Measurements from ENCODE around the gene NRXN3. TPM values are rescaled to one million over a fixed set of nuclear protein-coding genes. Genes with fewer than 3 reads are reported as not detected.

The NRXN3 gene
- polyA plus RNA-seq, 1 donor from 2014 or later, result not detected

DNA sequence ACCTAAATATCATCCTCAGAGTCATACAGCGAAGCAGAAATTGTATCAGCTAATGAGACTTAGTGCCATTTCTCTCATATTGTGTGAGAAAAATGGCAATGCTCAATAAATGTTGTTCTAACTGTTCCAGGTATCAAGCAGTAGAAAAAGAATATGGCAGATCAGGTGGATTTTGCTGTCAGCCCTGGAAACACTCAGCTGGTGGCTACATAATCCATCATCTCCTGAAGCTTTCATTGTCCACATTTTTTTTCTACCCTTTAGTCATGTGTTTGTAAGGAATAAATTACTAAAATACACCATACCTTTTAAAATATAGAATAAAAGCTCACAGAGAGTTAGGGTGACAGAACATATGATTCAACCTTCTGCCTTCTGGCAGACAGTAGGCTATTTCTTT, 1200.8 kb downstream of the NRXN3 start:
- Mint-ChIP-seq H3K36me3 (no peaks in the 10 kb centered on the region), H3K27me3 (no peaks in the 10 kb centered on the region), H3K4me3 (no peak overlapping the region), H3K4me1 (peaks cover 0 to 3% (median 0%) of the 10 kb centered on the region in 3 donors), H3K27ac (no peak overlapping the region), H3K9me3 (peaks cover 1 to 9% (median 3%) of the 10 kb centered on the region in 3 donors)

DNA sequence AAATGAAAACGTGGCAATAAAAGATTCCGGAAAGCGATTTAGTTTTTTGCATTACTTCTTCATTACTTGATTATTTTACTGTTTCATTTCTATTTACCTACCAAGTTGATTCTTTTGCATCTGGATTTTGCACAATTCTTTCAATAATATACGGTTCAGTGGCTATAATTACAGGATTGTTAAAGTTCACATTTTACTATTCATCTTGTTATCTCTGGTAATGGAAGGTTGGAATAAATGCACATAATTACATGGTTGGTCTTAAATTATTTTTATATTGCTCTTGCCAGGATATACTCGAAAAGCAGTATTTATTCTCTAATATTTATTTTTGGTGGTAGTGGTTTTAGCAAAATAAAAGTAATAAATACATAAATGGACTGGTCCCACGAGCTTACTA, 1203.3 kb downstream of the NRXN3 start:
- Mint-ChIP-seq H3K9me3 (peaks cover 0 to 9% (median 8%) of the 10 kb centered on the region in 3 donors), H3K4me1 (no peaks in the 10 kb centered on the region), H3K4me3 (no peak overlapping the region), H3K27me3 (no peaks in the 10 kb centered on the region), H3K36me3 (no peaks in the 10 kb centered on the region), H3K27ac (no peak overlapping the region)

DNA sequence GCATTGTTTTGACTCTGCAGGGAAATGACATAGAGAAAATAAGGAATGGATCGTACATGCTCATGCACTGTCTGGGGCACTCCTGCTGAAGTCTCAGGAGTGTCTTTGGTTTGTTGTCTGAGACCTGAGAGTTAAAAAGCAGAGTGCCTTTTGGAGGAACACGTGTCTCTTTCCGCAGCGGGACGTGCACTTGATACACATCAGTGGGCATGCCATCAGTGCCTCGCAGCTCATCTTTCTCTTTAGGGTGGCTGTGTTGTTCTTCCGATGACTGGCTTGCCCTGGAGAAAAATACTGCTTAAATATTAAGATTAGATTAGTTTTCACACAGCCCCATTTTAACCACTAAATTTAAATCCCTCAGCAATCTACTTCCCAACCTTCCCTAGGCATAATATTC, 1205.2 kb downstream of the NRXN3 start:
- H3K36me3 Mint-ChIP-seq, result no peaks in the 10 kb centered on the region
- H3K4me1 Mint-ChIP-seq, result no peaks in the 10 kb centered on the region
- no peak overlapping the region for H3K4me3 Mint-ChIP-seq
- H3K9me3 Mint-ChIP-seq, result peaks cover 0 to 6% (median 5%) of the 10 kb centered on the region in 3 donors
- no peak overlapping the region for H3K27ac Mint-ChIP-seq
- no peaks in the 10 kb centered on the region for H3K27me3 Mint-ChIP-seq

DNA sequence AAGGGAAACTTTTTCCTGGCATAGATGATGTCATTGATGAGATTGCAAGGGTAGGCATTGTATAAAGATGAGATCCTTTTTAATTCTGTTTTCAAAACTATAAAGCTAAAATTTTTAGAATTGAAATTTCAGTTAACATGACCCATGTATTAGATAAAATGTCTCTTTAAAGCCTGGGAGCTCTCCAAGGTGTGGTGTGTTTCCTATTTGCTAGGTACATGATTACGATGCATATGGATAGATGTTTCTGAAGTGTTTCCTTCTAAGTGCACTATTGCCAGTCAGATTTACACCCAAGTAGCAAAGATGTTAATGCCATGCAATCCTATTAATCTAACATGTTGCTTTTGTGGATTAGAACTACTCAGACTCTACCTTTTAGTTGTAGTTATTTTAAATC, 1206.4 kb downstream of the NRXN3 start:
- no peaks in the 10 kb centered on the region for H3K36me3 Mint-ChIP-seq
- H3K27ac Mint-ChIP-seq, result no peak overlapping the region
- no peaks in the 10 kb centered on the region for H3K27me3 Mint-ChIP-seq
- H3K4me3 Mint-ChIP-seq, result no peak overlapping the region
- H3K4me1 Mint-ChIP-seq, result no peaks in the 10 kb centered on the region
- H3K9me3 Mint-ChIP-seq, result peaks cover 4 to 5% (median 4%) of the 10 kb centered on the region in 3 donors

DNA sequence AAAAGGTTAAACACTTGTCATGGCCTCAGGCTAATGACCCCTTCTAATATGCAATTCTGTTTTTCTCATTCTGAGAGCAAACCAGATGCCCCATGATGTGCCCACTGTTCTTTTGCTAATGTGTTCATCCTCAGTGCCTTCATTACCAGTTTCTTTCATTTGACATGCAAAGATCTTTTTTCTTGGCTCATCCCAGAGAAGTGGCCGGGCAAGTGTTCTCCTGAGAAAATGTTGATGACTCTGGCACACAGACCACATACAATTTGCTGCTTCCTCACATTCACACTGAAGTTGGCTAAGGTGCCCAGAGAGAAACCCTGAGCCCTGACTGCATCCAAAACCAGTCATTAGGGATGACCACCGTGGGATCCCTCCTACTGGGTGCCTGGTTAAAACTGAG, 1207.8 kb downstream of the NRXN3 start:
- Mint-ChIP-seq H3K27ac (no peak overlapping the region), H3K9me3 (peaks cover 4 to 5% (median 5%) of the 10 kb centered on the region in 3 donors), H3K4me3 (no peak overlapping the region), H3K36me3 (peaks cover 2% of the 10 kb centered on the region), H3K4me1 (no peaks in the 10 kb centered on the region), H3K27me3 (no peaks in the 10 kb centered on the region)

DNA sequence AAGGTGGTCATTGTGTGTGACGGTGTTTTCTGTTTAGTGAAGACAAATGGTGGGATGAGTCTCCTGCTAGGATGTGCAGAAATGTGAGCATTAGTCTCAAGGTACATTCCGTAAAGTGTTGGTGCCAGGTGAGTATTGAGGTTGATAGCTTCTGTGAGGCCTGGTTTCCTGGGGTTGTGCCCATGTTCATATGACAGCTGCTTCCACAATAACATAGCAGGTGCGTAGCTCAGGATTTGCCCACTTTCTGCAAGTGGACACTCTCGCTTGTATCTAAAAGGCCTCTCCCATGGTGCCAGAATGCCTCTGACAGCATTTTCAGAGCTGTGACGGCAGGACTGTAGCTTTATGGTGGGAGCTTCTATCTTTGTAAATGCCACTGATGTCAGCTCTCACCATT, 1209.1 kb downstream of the NRXN3 start:
- H3K27me3 Mint-ChIP-seq, result no peaks in the 10 kb centered on the region
- H3K9me3 Mint-ChIP-seq, result peaks cover 3 to 5% (median 5%) of the 10 kb centered on the region in 3 donors
- H3K4me1 Mint-ChIP-seq, result no peaks in the 10 kb centered on the region
- H3K27ac Mint-ChIP-seq, result no peak overlapping the region
- H3K36me3 Mint-ChIP-seq, result peaks cover 2% of the 10 kb centered on the region
- H3K4me3 Mint-ChIP-seq, result no peak overlapping the region

DNA sequence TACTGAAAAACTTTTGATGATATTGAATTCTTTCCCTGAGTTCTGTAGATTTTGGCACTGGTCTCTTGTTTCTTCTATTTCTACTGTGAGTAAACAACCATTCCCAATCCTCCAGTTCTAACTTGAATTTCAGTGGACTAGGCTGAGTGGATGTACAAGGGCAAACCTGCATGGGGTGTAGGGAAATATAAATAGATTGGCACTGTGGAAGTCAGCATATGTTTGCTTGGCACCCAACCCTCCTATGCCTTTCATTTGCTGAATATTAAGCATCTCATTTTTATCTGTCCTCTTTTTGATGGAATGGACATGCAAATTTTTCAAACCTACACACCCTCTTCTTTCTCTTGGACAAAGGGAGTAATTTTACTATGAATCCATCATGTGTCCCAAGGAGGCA, 1212.9 kb downstream of the NRXN3 start:
- H3K36me3 Mint-ChIP-seq, result peaks cover 2% of the 10 kb centered on the region
- peaks cover 0 to 5% (median under 1%) of the 10 kb centered on the region in 3 donors for H3K9me3 Mint-ChIP-seq
- H3K27me3 Mint-ChIP-seq, result no peaks in the 10 kb centered on the region
- H3K4me1 Mint-ChIP-seq, result no peaks in the 10 kb centered on the region
- H3K27ac Mint-ChIP-seq, result no peak overlapping the region
- H3K4me3 Mint-ChIP-seq, result no peak overlapping the region

DNA sequence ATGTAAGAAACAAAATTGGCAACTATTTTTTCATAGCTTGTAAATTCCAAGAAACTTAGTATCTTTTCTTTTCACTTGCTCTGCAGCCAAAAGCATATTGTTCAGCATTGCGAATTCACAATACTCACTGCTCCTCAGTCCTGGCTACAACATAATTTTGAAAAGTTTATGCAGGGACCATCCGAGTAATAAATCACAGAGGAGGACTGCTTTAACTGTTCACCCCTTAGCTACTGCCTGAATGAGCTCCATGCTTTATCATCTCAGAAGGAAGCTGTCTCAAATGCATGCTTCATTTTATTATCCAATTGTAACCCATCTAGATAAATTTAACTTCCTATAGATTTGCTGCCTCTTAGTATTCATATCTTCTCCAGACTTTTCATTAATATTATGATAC, 1213.3 kb downstream of the NRXN3 start:
- Mint-ChIP-seq H3K4me3 (no peak overlapping the region), H3K9me3 (peaks cover 0 to 6% (median 1%) of the 10 kb centered on the region in 3 donors), H3K27ac (no peak overlapping the region), H3K27me3 (no peaks in the 10 kb centered on the region), H3K4me1 (no peaks in the 10 kb centered on the region), H3K36me3 (peaks cover 3% of the 10 kb centered on the region)

DNA sequence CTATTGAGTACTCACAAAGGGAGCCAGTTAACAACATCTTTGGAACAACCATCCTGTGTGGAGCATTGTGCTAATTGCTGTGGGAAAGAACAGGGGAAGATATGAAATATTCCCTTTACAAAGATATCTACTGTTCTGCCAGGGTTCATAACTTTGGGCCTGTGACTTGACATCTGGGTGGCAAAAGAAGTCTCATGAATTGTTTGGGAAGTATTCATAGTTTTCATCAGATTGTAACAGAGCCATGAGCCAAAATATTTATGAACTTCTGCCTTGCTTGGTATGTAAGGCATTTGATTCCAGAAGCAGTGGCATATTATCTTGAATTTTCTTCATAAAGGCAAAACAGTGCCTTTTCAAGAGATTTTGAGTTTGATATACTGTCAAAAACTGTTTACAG, 1224.9 kb downstream of the NRXN3 start:
- Mint-ChIP-seq H3K27me3 (no peaks in the 10 kb centered on the region), H3K9me3 (peaks cover 2 to 7% (median 2%) of the 10 kb centered on the region in 3 donors), H3K4me3 (no peak overlapping the region), H3K36me3 (no peaks in the 10 kb centered on the region), H3K27ac (no peak overlapping the region), H3K4me1 (no peaks in the 10 kb centered on the region)

DNA sequence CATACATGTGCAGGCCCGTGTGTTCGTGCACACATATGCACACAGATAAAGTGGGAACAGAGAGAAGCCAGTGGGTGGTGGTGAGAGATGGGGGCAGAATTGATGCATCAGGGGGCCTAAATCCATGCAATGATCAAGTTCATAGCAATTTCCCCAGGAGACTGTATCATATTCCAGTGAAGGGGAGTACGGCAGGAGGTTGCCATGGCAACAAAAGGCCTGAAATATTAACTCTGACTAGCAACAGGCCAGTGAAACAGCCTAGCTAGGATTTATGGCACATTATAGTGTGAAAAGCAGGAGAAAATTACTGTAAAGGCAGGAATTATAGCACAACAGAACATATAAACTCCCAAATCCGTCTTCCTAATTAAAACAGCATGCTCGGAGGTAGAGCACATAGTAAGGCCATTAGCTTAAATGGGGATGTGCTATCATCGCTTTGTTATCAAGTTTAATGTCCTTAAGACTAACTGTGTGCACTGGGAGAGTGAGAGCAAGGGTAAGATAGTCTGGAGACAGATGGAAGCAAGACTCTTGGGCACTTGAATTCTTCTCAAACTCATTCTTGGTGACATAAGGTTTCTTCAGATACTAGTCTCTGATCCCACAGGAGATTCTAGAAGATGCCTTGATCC, 1234.8 kb downstream of the NRXN3 start:
- H3K27ac Mint-ChIP-seq, result no peak overlapping the region
- peaks cover 0 to 2% (median under 1%) of the 10 kb centered on the region in 3 donors for H3K9me3 Mint-ChIP-seq
- no peaks in the 10 kb centered on the region for H3K27me3 Mint-ChIP-seq
- no peaks in the 10 kb centered on the region for H3K36me3 Mint-ChIP-seq
- H3K4me1 Mint-ChIP-seq, result no peaks in the 10 kb centered on the region
- H3K4me3 Mint-ChIP-seq, result no peak overlapping the region

DNA sequence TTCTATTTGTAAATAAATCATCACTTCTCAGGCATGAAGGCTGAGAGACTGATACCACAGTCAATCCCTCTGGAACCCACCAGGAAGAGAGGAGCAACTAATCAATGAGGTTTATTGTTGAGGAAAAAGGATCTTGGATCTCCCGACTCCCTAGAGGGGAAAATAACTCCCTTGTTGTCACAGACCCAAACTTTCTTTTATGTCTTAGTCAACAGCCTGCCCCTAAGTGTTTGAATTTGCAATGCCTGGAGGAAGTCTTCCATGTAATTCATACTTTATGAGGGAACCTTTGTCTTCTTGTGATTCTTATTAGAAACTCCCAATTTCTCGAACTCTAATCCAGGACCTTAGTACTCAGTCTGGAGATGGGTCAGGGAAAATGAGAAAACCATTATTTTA, 1235.3 kb downstream of the NRXN3 start:
- Mint-ChIP-seq H3K27me3 (no peaks in the 10 kb centered on the region), H3K4me1 (no peaks in the 10 kb centered on the region), H3K9me3 (peaks cover 0 to 2% (median 2%) of the 10 kb centered on the region in 3 donors), H3K4me3 (no peak overlapping the region), H3K27ac (no peak overlapping the region), H3K36me3 (no peaks in the 10 kb centered on the region)

DNA sequence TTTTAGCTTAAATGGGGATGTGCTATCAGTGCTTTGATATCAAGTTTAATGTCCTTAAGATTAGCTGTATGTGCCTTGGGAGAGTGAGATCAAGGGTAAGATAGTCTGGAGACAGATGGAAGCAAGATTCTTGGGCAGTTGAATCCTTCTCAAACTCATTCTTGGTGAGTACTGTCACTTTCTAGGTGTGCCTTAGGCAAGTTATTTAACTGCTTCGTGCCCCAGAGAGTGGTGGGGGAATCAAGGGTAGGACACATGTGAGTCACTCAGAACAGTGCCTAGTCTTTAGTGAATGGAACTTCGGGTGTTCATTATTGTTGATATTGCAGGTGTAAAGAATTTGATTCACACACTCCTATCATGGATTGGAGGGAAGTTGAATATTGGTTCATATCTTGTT, 1237.4 kb downstream of the NRXN3 start:
- no peaks in the 10 kb centered on the region for H3K36me3 Mint-ChIP-seq
- H3K27me3 Mint-ChIP-seq, result no peaks in the 10 kb centered on the region
- peaks cover 0 to 2% (median 2%) of the 10 kb centered on the region in 3 donors for H3K9me3 Mint-ChIP-seq
- no peak overlapping the region for H3K27ac Mint-ChIP-seq
- H3K4me1 Mint-ChIP-seq, result no peaks in the 10 kb centered on the region
- no peak overlapping the region for H3K4me3 Mint-ChIP-seq

DNA sequence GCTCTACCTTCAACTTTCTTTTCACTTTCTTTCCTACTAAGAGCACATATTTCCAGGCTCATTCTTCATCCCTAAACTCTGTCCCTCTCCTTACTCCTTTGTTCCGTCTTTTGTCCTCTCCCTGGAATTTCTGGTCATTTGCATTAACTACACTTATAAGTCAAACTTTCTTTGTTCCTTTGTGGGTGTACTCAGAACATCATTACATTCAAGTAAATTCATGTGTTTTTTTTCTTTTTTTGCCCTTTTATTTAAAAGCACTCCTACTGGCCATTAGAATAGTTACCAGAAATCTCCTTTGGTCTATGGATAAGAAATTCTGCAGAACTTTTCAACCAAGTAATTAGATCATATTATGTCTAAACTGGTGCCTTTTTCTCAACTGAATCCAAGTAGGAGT, 1238.5 kb downstream of the NRXN3 start:
- H3K4me1 Mint-ChIP-seq, result no peaks in the 10 kb centered on the region
- no peak overlapping the region for H3K4me3 Mint-ChIP-seq
- H3K9me3 Mint-ChIP-seq, result peaks cover 2 to 6% (median 2%) of the 10 kb centered on the region in 3 donors
- H3K36me3 Mint-ChIP-seq, result no peaks in the 10 kb centered on the region
- no peaks in the 10 kb centered on the region for H3K27me3 Mint-ChIP-seq
- no peak overlapping the region for H3K27ac Mint-ChIP-seq

DNA sequence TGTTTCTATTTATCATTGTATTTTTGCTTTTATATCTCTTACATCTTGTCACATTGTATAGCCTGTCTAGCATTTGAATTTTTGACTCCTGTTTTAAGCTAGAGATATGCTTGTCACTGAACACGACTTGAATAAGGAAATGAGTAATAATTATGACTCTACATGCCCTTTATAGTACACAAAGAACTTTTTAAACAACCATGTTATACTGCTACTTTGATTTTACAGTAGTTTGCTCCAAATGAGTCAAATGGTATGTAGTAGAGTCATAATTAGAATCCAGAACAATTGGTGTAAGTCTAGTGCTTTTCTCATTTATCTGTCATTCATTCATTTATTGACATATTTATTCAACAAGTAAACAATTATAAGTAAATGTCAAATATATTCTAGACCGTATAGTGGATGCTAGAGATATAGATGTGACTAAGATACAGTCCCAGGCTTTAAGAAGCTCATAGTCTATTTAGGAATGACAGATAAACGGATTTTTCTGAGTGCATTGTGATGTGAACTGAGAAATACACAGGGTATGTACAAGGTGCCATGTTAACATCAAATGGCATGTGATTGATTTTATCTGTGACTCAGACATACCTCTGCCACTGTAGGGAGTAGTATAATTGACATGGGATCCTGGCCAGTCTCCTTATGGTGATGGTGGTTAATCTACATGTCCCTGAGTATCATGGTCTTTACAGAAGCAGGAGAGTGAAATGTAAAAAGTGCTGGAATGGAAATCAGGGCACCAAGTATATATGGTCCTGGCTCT, 1241.4 kb downstream of the NRXN3 start:
- Mint-ChIP-seq H3K27ac (no peak overlapping the region), H3K27me3 (no peaks in the 10 kb centered on the region), H3K4me3 (no peak overlapping the region)

DNA sequence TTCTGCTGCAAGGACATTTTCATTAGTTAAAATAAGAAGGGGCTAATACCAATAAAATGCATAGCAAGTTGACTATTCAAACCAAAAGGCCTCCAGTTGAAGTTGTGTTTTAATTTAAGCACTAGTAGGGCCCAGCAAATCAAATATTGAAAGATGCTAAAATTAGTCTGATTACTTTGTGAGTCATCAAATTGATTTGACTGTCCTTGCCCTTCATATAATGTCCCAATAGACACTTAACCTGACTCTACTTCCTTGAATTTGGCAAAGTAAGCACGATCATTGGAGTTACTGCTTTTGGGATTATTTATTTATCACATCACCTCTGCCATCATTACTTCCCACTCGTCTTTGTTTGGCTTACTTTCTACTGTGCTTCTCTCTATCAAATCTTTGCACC, 1242.6 kb downstream of the NRXN3 start:
- H3K4me1 Mint-ChIP-seq, result no peaks in the 10 kb centered on the region
- H3K27me3 Mint-ChIP-seq, result no peaks in the 10 kb centered on the region
- no peaks in the 10 kb centered on the region for H3K36me3 Mint-ChIP-seq
- H3K27ac Mint-ChIP-seq, result no peak overlapping the region
- peaks cover 2 to 6% (median 2%) of the 10 kb centered on the region in 3 donors for H3K9me3 Mint-ChIP-seq
- no peak overlapping the region for H3K4me3 Mint-ChIP-seq

More for the DNA sequence above, 1241.4 kb downstream of the NRXN3 start:
- no peaks in the 10 kb centered on the region for H3K4me1 Mint-ChIP-seq
- H3K36me3 Mint-ChIP-seq, result no peaks in the 10 kb centered on the region
- H3K9me3 Mint-ChIP-seq, result peaks cover 2 to 6% (median 2%) of the 10 kb centered on the region in 3 donors
